GM18499 (cell line): Measurements from ENCODE around the gene PLS3.
A peak's percentile ranks its signal among the peaks of the same experiment; 100 is the strongest.
"Not testable (repeated sequence)": the region's sequence is repeated elsewhere in the genome, so short reads cannot be mapped to it uniquely, and the experiment has no call there.

Experiments used
- ATAC-seq: cut with Tn5 transposase; IDR thresholded peaks from one replicate; pipeline ENCODE4 v1.9.1; 2021; ENCODE audit warnings: moderate number of reproducible peaks; ENCODE audit not compliant: insufficient read depth, unreplicated experiment

Gene PLS3

DNA sequence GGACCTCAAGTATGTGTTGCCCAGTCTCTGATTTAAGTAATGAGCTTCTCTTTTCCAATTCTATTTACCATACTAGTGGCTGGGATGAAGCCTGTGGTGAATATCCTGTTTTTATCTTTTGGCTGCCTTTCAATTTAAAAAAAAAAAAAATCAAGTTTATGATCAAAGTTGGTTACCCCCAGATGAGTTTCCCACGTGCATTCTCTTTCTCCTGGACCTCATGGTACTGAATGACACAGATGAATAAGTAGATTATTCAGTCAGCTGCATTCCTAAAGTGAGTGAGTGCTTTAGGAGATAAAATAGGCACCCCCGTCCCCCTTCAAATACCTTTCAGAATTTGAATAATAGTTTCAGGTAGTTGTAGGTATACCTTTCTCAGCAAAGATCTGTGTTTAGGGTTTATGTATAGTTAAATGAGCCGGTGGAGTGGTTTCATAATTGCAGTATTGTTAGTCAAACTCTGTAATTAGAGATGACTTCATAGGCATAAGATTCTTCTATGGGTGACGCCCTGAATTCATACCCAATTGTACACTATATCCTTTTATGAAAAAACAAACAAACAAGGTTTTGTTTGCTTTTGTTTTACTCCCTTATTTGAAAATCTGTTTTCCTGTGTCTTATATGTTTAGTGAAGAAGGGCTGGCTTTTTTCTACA is 41.9 kb downstream of the PLS3 start:
- no peak for ATAC-seq

GRCh38 chrX:115603534-115604074 is 42.6 kb downstream of the PLS3 start:
- no peak for ATAC-seq

- no peak for ATAC-seq
These were observed 45.9 kb downstream of the PLS3 start for GRCh38 chrX:115606861-115607260.

- no peak for ATAC-seq
These were observed 48.6 kb downstream of the PLS3 start for GRCh38 chrX:115609621-115610020.

GRCh38 chrX:115616943-115617563 is 56.1 kb downstream of the PLS3 start:
- ATAC-seq: peak; percentile 99

- ATAC-seq: no peak
These were observed 61.6 kb downstream of the PLS3 start for GRCh38 chrX:115622534-115622933.

GRCh38 chrX:115624916-115625315 is 63.9 kb downstream of the PLS3 start:
- no peak for ATAC-seq

GRCh38 chrX:115625572-115626301 is 64.8 kb downstream of the PLS3 start:
- ATAC-seq: no peak

DNA sequence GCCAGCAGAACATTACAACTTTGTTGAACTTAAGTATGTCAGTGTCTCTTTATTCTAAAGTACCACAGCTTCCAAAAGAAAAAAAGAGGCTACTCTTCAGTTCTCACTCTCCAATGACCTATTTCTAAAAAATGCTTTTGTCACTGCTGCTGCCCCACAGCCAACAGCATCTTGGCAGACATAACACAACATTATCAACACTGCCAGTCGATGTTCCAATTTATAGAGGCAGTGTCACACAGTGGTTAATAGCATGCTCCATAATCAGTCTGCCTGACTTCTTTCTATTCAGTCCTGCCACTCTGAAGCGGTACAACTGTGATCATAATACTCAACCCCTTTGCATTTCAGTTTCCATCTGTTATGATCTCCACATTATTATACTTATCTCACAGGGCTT is 69.2 kb downstream of the PLS3 start:
- ATAC-seq: no peak

- ATAC-seq: no peak
These were observed 71.5 kb downstream of the PLS3 start for GRCh38 chrX:115632455-115632854.

- not testable (repeated sequence) for ATAC-seq
These were observed 72.4 kb downstream of the PLS3 start for GRCh38 chrX:115633397-115633796.

GRCh38 chrX:115639334-115639880 is 78.4 kb downstream of the PLS3 start:
- ATAC-seq: no peak

- no peak for ATAC-seq
These were observed 81.3 kb downstream of the PLS3 start for GRCh38 chrX:115642311-115642710.

DNA sequence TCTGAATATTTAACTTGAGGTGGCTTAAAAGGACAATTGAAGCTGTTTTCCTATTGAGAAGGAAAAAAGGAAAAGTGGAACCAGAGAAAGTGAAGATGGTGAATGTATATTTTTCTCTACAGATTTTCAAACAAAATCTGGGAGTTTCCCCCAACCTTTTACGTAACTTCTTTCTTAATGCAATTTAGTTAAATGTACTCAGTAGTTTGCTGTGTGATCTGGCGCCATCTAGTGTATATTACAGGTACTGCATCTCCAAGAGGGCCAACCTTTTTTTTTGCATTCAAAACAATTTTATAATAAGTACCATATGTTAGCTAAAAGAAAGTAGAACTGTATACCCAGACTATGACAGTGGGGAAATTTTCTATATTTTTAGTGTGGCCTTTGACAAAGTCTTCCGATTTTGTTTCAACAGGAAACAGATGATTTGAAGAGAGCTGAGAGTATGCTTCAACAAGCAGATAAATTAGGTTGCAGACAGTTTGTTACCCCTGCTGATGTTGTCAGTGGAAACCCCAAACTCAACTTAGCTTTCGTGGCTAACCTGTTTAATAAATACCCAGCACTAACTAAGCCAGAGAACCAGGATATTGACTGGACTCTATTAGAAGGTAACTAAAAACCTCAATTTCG is 82.0 kb downstream of the PLS3 start:
- ATAC-seq: no peak

- ATAC-seq: not testable (repeated sequence)
These were observed 83.4 kb downstream of the PLS3 start for GRCh38 chrX:115644397-115644796.

DNA sequence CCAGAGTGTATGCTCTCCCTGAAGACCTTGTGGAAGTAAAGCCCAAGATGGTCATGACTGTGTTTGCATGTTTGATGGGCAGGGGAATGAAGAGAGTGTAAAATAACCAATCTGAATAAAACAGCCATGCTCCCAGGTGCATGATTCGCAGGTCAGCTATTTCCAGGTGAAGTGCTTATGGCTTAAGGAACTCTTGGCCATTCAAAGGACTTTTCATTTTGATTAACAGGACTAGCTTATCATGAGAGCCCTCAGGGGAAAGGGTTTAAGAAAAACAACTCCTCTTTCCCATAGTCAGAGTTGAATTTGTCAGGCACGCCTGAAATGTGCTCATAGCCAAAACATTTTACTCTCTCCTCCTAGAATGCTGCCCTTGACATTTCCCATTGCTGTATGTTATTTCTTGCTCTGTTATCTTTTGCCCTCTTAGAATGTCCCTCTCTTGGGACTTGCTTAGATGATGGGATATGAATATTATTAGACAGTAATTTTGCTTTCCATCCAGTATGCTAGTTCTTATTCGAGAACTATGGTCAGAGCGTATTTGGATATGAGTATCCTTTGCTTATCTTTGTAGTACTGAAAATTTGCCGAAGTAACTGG is 88.6 kb downstream of the PLS3 start:
- no peak for ATAC-seq

- ATAC-seq: no peak
These were observed 89.5 kb downstream of the PLS3 start for GRCh38 chrX:115650449-115650848.

DNA sequence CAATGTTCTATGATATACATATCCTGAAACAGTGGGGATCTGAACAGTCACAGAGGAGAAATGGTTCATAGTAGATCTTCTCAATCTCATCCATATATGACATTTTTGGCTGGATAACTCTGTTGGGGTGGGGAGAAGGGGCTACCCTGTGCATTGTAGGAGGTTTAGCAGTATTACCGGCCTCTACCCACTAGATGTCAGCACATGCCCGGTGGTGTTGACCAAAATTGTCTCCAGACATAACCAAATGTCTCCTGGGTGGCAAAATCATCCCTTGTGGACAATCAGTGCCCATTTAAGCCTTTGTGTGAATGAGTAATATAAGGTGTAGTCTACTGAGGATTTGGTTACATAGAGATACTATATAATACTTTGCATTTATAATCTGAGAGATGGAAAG is 89.9 kb downstream of the PLS3 start:
- ATAC-seq: no peak

GRCh38 chrX:115652221-115652620 is 91.2 kb downstream of the PLS3 start:
- no peak for ATAC-seq

GRCh38 chrX:115665122-115665521 is 104.1 kb downstream of the PLS3 start:
- ATAC-seq: no peak
